Activated B cell treated with CpG ODN at 0.5 μM for 24 hours (primary cell): ENCODE results near the gene ATP6V1D. TPM values are rescaled to one million over a fixed set of nuclear protein-coding genes. Genes with fewer than 3 reads are reported as not detected.

Experiments
- ATAC-seq: fragments of 200-7000 bp; cut with Tn5 transposase; one replicate; pipeline ENCODE4 v1.10.0; 2021; ENCODE audit warnings: low read depth, mild to moderate bottlenecking, moderate library complexity
- CTCF ChIA-PET: fragments of 350-600 bp; sonication (Branson Sonifier 250); formaldehyde crosslinking; loops from one replicate; lab custom pipeline; 2021; ENCODE audit warnings: antibody characterized with exemption; lab: Charles Lee
- POLR2A ChIA-PET: fragments of 350-600 bp; sonication (Branson Sonifier 250); formaldehyde crosslinking; loops from one replicate; lab custom pipeline; 2021; ENCODE audit warnings: antibody characterized with exemption; lab: Charles Lee
- DNase-seq: peaks from one replicate; pipeline ENCODE4 v3.0.0; 2022
- H3K27ac Mint-ChIP-seq: one replicate; pipeline ENCODE4 v1.8.0; 2020; ENCODE audit warnings: mixed read lengths
- H3K27me3 Mint-ChIP-seq: one replicate; pipeline ENCODE4 v1.8.0; 2021; ENCODE audit warnings: mixed read lengths
- H3K36me3 Mint-ChIP-seq: one replicate; pipeline ENCODE4 v1.8.0; 2021; ENCODE audit warnings: low read depth, mixed read lengths
- H3K4me1 Mint-ChIP-seq: one replicate; pipeline ENCODE4 v1.8.0; 2021; ENCODE audit warnings: mixed read lengths
- H3K4me3 Mint-ChIP-seq: one replicate; pipeline ENCODE4 v1.8.0; 2020; ENCODE audit warnings: mild to moderate bottlenecking, mixed read lengths
- H3K9me3 Mint-ChIP-seq: one replicate; pipeline ENCODE4 v1.8.0; 2020; ENCODE audit warnings: mixed read lengths
- intact Hi-C: fragments of 100-400 bp; cut with micrococcal nuclease; formaldehyde crosslinking; loops from one replicate; pipeline ENCODE4 v1.15.1; 2024
- total RNA-seq: library from RNA; stranded (reverse); gene quantifications from 2 replicates; pipeline ENCODE4 v1.2.3, GENCODE V29; 2022
- TF ChIP-seq, protein P1 (sequence below): fragments of 200-600 bp; IDR thresholded peaks from one replicate; pipeline ENCODE4 v1.8.0; 2022; ENCODE audit warnings: antibody characterized with exemption, mild to moderate bottlenecking

The ATP6V1D gene
- total RNA-seq, 1 donor from 2014 or later: 29.4 TPM

DNA sequence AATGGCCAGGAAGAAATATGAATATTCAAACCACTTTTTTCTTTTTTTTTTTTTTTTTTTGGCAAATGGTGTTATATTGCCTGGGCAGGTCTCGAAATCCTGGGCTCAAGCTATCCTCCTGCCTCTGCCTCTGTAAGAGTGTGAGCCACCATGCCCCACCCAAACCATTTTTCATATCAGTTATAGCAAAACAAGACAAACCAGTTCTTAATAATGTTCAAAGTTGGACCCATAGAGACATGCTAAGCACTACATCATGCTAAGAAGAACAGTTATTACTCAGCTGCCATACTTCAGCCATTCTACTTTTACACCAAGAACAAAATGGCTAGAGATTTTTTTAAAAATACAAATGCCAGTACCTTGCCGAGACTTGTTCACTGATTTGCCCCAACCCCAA, 26.0 kb upstream of the ATP6V1D start:
- Mint-ChIP-seq H3K27me3 (no peaks in the 10 kb centered on the region), H3K4me3 (no peak overlapping the region), H3K36me3 (peaks cover 67% of the 10 kb centered on the region), H3K4me1 (no peaks in the 10 kb centered on the region), H3K27ac (no peak overlapping the region), H3K9me3 (no peaks in the 10 kb centered on the region)
- intact Hi-C loops: no loop called here
- TF ChIP-seq, protein P1, sequence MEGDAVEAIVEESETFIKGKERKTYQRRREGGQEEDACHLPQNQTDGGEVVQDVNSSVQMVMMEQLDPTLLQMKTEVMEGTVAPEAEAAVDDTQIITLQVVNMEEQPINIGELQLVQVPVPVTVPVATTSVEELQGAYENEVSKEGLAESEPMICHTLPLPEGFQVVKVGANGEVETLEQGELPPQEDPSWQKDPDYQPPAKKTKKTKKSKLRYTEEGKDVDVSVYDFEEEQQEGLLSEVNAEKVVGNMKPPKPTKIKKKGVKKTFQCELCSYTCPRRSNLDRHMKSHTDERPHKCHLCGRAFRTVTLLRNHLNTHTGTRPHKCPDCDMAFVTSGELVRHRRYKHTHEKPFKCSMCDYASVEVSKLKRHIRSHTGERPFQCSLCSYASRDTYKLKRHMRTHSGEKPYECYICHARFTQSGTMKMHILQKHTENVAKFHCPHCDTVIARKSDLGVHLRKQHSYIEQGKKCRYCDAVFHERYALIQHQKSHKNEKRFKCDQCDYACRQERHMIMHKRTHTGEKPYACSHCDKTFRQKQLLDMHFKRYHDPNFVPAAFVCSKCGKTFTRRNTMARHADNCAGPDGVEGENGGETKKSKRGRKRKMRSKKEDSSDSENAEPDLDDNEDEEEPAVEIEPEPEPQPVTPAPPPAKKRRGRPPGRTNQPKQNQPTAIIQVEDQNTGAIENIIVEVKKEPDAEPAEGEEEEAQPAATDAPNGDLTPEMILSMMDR: no peak
- DNase-seq (no peak), ATAC-seq (no peak)
- CTCF ChIA-PET: no interaction called here
- POLR2A ChIA-PET: interaction anchor here (0.6 kb wide), 1 partner anchor 41 kb away, joined by 4 read pairs; no protein-coding TSS in a partner anchor

DNA sequence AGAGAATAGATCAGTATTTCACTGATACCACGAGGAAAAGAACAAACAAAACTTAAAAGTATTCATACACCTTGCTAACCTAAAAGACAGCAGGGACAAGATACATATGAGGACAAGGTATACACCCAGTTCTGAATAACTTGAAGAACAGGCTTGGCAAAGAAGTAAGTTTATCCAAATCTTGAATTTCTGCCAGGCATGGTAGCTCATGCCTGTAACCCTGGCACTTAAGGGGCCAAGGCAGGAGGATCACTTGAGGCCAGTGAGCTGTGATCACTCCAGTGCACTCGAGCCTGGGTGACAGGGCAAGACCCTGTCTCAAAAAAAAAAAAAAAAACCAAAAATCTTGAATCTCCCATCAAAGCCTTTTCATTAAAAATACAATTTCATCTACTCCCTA, 25.5 kb upstream of the ATP6V1D start:
- intact Hi-C loops: no loop called here
- ChIA-PET CTCF (no interaction called here), POLR2A (no interaction called here)
- no peak overlapping the region for H3K27ac Mint-ChIP-seq
- no peaks in the 10 kb centered on the region for H3K9me3 Mint-ChIP-seq
- H3K27me3 Mint-ChIP-seq: no peaks in the 10 kb centered on the region
- TF ChIP-seq, protein P1: no peak
- H3K4me3 Mint-ChIP-seq: no peak overlapping the region
- H3K36me3 Mint-ChIP-seq: peaks cover 72% of the 10 kb centered on the region
- no peaks in the 10 kb centered on the region for H3K4me1 Mint-ChIP-seq
- ATAC-seq (no peak), DNase-seq (no peak)

DNA sequence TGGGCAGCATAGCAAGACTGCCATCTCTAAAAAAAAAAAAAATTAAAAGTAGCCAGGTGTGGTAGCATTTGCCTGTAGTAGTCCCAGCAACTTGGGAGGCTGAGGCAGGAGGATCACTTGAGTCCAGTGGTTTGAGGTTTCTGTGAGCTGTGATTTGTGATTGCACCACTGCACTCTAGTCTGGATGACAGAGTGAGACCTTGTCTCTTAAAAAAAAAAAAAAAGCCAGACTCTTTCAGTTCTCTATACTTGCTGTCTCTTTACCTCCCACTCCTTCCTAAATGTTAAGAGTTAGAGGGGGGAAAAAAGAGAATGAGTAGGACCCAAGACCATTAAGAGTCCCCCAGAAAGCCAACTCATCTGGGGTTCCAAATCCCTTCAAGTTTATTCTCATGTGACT, 18.3 kb upstream of the ATP6V1D start:
- CTCF ChIA-PET: no interaction called here
- H3K4me1 Mint-ChIP-seq: peaks cover 4% of the 10 kb centered on the region
- POLR2A ChIA-PET: no interaction called here
- DNase-seq (no peak), ATAC-seq (peak; percentile 18)
- peaks cover 89% of the 10 kb centered on the region for H3K36me3 Mint-ChIP-seq
- no peak overlapping the region for H3K27ac Mint-ChIP-seq
- no peaks in the 10 kb centered on the region for H3K27me3 Mint-ChIP-seq
- TF ChIP-seq, protein P1: no peak
- H3K4me3 Mint-ChIP-seq: no peak overlapping the region
- intact Hi-C loops: no loop called here
- H3K9me3 Mint-ChIP-seq: no peaks in the 10 kb centered on the region

DNA sequence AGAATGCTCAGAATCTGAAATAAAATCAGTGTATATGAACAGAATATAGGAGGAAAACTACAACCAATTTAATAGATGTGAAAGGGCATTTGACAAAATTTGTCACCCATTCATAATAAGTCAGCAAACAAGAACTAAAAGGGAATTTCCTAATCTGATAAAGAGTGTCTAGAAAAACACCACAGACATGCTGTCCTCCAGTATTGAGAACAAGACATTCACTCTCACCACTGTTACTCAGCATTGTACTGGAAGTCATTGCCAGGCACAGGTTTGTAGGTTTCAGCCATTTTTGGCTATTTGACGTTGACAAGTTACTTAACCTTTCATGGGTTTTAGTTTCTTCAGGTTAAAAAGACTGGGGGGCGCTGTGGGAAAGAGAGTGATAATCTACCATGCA, 13.7 kb upstream of the ATP6V1D start:
- Mint-ChIP-seq H3K27me3 (no peaks in the 10 kb centered on the region), H3K36me3 (peaks cover 85% of the 10 kb centered on the region), H3K9me3 (no peaks in the 10 kb centered on the region), H3K27ac (peak overlapping the region; percentile 20), H3K4me1 (peaks cover 4% of the 10 kb centered on the region), H3K4me3 (no peak overlapping the region)
- DNase-seq: no peak
- CTCF ChIA-PET: no interaction called here
- intact Hi-C loops: no loop called here
- POLR2A ChIA-PET: no interaction called here
- TF ChIP-seq, protein P1: no peak
- ATAC-seq: no peak

DNA sequence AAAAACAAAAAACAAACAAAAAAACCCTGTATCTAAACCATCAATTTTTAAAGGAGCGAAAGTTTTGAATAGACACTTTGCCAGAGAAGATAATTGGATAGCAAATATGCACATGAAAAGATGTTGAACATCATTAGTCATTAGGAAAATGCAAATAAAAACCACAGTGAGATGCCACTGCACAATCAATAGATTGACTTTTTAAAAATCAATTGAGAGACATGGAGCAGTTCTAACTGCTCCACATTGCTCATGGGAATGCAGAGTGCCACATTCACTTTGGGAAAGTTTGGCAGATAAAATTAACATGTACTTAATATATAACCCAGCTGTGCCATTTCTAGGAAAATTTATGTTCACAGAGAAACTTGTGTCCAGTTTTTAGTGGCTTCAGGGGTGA, 13.2 kb upstream of the ATP6V1D start:
- ATAC-seq (no peak), DNase-seq (no peak)
- Mint-ChIP-seq H3K9me3 (no peaks in the 10 kb centered on the region), H3K36me3 (peaks cover 84% of the 10 kb centered on the region), H3K27ac (no peak overlapping the region), H3K4me1 (peaks cover 4% of the 10 kb centered on the region), H3K27me3 (no peaks in the 10 kb centered on the region), H3K4me3 (no peak overlapping the region)
- ChIA-PET CTCF (no interaction called here), POLR2A (no interaction called here)
- intact Hi-C loops: no loop called here
- TF ChIP-seq, protein P1: no peak
